Measurements from ENCODE around the gene TSPAN6.

DNA sequence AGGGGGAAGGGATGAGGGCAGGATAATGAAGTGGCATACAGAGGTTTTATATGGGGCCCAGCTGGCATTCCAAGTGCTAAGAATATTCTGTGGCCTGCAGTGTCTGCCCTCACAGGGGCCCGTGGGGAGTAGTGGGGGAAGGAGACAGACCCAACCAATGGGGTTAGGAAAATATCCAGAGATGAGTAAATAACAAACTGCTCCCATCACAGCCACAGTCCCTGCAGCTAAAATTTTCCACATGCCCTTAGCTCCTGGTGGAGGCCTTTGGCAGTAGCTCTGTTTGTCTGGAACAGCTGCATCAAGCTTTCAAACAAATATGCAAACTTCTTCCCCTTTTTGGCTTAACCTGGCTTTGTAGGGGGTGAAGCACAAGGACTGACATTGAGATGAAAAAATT, 10.5 kb upstream of the TSPAN6 start:
- TF ChIP-seq POLR2A (IDR thresholded peaks at IDR 0.05) = no peak
- TF ChIP-seq, protein P1, sequence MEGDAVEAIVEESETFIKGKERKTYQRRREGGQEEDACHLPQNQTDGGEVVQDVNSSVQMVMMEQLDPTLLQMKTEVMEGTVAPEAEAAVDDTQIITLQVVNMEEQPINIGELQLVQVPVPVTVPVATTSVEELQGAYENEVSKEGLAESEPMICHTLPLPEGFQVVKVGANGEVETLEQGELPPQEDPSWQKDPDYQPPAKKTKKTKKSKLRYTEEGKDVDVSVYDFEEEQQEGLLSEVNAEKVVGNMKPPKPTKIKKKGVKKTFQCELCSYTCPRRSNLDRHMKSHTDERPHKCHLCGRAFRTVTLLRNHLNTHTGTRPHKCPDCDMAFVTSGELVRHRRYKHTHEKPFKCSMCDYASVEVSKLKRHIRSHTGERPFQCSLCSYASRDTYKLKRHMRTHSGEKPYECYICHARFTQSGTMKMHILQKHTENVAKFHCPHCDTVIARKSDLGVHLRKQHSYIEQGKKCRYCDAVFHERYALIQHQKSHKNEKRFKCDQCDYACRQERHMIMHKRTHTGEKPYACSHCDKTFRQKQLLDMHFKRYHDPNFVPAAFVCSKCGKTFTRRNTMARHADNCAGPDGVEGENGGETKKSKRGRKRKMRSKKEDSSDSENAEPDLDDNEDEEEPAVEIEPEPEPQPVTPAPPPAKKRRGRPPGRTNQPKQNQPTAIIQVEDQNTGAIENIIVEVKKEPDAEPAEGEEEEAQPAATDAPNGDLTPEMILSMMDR (IDR thresholded peaks at IDR 0.05 in 4 of 5, conservative IDR thresholded peaks at IDR 0.05 in 1 of 5) = no peak

Data from gastrocnemius medialis (tissue), 4 donors.